Transverse colon (tissue), 3 donors: ENCODE measurements around the gene KAZN.

Source experiments
- CTCF ChIP-seq, 5 experiments: fragments of 200-600 bp in 3 of 5; fragments of 450-650 bp in 2 of 5; sonication (generic) in 3 of 5; IDR thresholded peaks; 1 replicate in 2 of 5; 2 replicates in 3 of 5; pipeline ENCODE4 v1.5.1; 2016 to 2017; ENCODE audit warnings: antibody characterized with exemption in 5 of 5, inconsistent platforms in 3 of 5, mild to moderate bottlenecking in 2 of 5, moderate library complexity in 1 of 5
- POLR2A ChIP-seq: fragments of 450-650 bp; IDR thresholded peaks from one replicate; pipeline ENCODE4 v1.6.1; 2016; ENCODE audit warnings: antibody characterized with exemption, mild to moderate bottlenecking, moderate library complexity

- TF ChIP-seq POLR2A (no peak), CTCF (IDR thresholded peaks at IDR 0.05) (no peak)
These were observed 354.3 kb downstream of the KAZN start for GRCh38 chr1:14952626-14953314.
